GM23338 (cell line): ENCODE results near the gene RNF32. TPM values are rescaled to one million over a fixed set of nuclear protein-coding genes. Genes with fewer than 3 reads are reported as not detected.
A peak's percentile ranks its signal among the peaks of the same experiment; 100 is the strongest.
"Not testable (repeated sequence)": the region's sequence is repeated elsewhere in the genome, so short reads cannot be mapped to it uniquely, and the experiment has no call there.

Experiments used
- ATAC-seq: fragments of 200-7000 bp; cut with Tn5 transposase; 3 replicates; pipeline ENCODE4 v1.9.1; 2020
- DNase-seq: peaks from one replicate; pipeline ENCODE4 v3.0.0-alpha.2; 2015; ENCODE audit warnings: low spot score
- H2AFZ ChIP-seq: fragments of 200-600 bp; sonication (generic); 2 replicates; pipeline ENCODE4 v1.8.0; 2016; ENCODE audit warnings: antibody characterized with exemption, mild to moderate bottlenecking, moderate library complexity
- H3F3A ChIP-seq: fragments of 200-600 bp; sonication (generic); replicated peaks from 2 replicates; pipeline ENCODE4 v1.8.0; 2017; ENCODE audit warnings: antibody characterized with exemption, mixed run types, low read depth
- H3K27ac ChIP-seq: fragments of 200-600 bp; sonication (generic); 2 replicates; pipeline ENCODE4 v1.6.1; 2016; ENCODE audit warnings: low read depth
- H3K27me3 ChIP-seq: fragments of 200-600 bp; sonication (generic); 2 replicates; pipeline ENCODE4 v1.8.0; 2016; ENCODE audit warnings: mild to moderate bottlenecking, mixed run types, moderate library complexity; ENCODE audit not compliant: insufficient read depth
- H3K36me3 ChIP-seq: fragments of 200-600 bp; sonication (generic); 2 replicates; pipeline ENCODE4 v1.8.0; 2016; ENCODE audit warnings: mild to moderate bottlenecking; ENCODE audit not compliant: insufficient read depth
- H3K4me1 ChIP-seq: fragments of 200-600 bp; sonication (generic); 2 replicates; pipeline ENCODE4 v1.8.0; 2016; ENCODE audit warnings: mild to moderate bottlenecking, moderate library complexity; ENCODE audit not compliant: insufficient read depth
- H3K4me2 ChIP-seq: fragments of 200-600 bp; sonication (generic); 2 replicates; pipeline ENCODE4 v1.7.1; 2017; ENCODE audit warnings: mixed run types
- H3K4me3 ChIP-seq: fragments of 200-600 bp; sonication (generic); 2 replicates; pipeline ENCODE4 v1.6.1; 2016; ENCODE audit warnings: mixed run types
- H3K79me2 ChIP-seq: fragments of 200-600 bp; sonication (generic); replicated peaks from 2 replicates; pipeline ENCODE4 v1.8.0; 2017; ENCODE audit warnings: mild to moderate bottlenecking; ENCODE audit not compliant: insufficient read depth
- H3K9me2 ChIP-seq: fragments of 200-600 bp; sonication (generic); 2 replicates; pipeline ENCODE4 v1.8.0; 2017; ENCODE audit not compliant: insufficient read depth
- H4K20me1 ChIP-seq: fragments of 200-600 bp; sonication (generic); replicated peaks from 2 replicates; pipeline ENCODE4 v1.8.0; 2017; ENCODE audit warnings: mild to moderate bottlenecking; ENCODE audit not compliant: insufficient read depth
- H3K27ac Mint-ChIP-seq: 2 replicates; pipeline ENCODE4 v1.8.0; 2020; ENCODE audit warnings: inconsistent platforms, mild to moderate bottlenecking, moderate library complexity, mixed read lengths
- H3K27me3 Mint-ChIP-seq: 3 replicates; pipeline ENCODE4 v1.8.0; 2022; ENCODE audit warnings: low read depth, mild to moderate bottlenecking, moderate library complexity, mixed read lengths, inconsistent platforms; ENCODE audit not compliant: insufficient read depth, poor library complexity
- H3K36me3 Mint-ChIP-seq: 3 replicates; pipeline ENCODE4 v1.8.0; 2021; ENCODE audit warnings: low read depth, mild to moderate bottlenecking, inconsistent platforms, moderate library complexity, mixed read lengths
- H3K4me1 Mint-ChIP-seq: 3 replicates; pipeline ENCODE4 v1.8.0; 2020; ENCODE audit warnings: mild to moderate bottlenecking, inconsistent platforms, mixed read lengths
- H3K4me3 Mint-ChIP-seq: 3 replicates; pipeline ENCODE4 v1.8.0; 2021; ENCODE audit warnings: moderate library complexity, mild to moderate bottlenecking, inconsistent platforms, mixed read lengths
- H3K9me3 Mint-ChIP-seq: 3 replicates; pipeline ENCODE4 v1.8.0; 2020; ENCODE audit warnings: moderate library complexity, mild to moderate bottlenecking, inconsistent platforms, mixed read lengths
- NANOG ChIP-seq: IDR thresholded peaks from 2 replicates; pipeline ENCODE4 v1.6.1; 2016; ENCODE audit warnings: antibody characterized with exemption, borderline replicate concordance
- polyA plus RNA-seq: library from polyadenylated mRNA; unstranded; fragments of >200 nt; fragmentation: Nextera tagmentation; extraction: Ambion mirVana; gene quantifications from 2 replicates; pipeline ENCODE4 v1.2.1, GENCODE V29; 2016
- total RNA-seq: library from RNA; depleted of rRNA; stranded (reverse); fragments of >200 nt; shearing (Covaris generic); gene quantifications from 2 replicates; pipeline ENCODE4 v1.2.3, GENCODE V29; 2014
- TF ChIP-seq, protein P1 (sequence below): fragments of 250-450 bp; sonication (Bioruptor Pico); IDR thresholded peaks from 2 replicates; pipeline ENCODE4 v1.5.0; 2020; ENCODE audit warnings: mild to moderate bottlenecking, moderate library complexity

RNF32 gene
- total and polyA plus RNA-seq, 2 experiments from 2014 or later: 0.56 to 2.0 TPM

DNA sequence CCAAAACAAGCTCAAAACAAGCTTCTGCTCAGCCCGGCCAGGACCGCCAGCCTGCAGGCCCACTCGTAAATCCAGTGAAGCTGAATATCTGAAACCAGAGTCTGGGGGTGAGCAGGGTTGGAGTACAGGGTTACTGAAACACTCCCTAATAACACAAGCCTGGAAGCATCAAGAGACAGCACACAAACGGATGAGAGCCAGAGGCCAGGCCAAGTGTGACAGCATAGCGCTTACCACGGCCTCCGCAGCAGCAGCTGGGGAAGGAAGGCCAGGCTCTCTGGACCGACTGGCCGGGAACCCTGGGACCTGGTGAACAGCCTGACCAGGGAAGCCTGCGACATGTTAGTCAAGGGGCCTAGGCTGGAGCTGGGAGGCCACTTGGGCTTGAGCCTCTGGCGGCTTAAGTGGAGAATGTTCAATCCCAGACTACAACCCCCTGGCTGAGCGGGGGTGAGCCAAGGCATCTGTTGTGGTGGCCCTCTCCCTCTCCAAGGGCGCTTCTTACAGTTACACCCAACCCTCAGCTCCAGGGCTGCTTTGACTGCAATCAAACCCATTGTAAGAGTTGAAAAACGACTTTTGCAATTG is 21.7 kb upstream of the RNF32 start:
- peaks cover 17% of the 10 kb centered on the region for H3K4me1 ChIP-seq
- DNase-seq (no peak), ATAC-seq (peak; percentile 16)
- no peak for TF ChIP-seq NANOG
- TF ChIP-seq, protein P1, sequence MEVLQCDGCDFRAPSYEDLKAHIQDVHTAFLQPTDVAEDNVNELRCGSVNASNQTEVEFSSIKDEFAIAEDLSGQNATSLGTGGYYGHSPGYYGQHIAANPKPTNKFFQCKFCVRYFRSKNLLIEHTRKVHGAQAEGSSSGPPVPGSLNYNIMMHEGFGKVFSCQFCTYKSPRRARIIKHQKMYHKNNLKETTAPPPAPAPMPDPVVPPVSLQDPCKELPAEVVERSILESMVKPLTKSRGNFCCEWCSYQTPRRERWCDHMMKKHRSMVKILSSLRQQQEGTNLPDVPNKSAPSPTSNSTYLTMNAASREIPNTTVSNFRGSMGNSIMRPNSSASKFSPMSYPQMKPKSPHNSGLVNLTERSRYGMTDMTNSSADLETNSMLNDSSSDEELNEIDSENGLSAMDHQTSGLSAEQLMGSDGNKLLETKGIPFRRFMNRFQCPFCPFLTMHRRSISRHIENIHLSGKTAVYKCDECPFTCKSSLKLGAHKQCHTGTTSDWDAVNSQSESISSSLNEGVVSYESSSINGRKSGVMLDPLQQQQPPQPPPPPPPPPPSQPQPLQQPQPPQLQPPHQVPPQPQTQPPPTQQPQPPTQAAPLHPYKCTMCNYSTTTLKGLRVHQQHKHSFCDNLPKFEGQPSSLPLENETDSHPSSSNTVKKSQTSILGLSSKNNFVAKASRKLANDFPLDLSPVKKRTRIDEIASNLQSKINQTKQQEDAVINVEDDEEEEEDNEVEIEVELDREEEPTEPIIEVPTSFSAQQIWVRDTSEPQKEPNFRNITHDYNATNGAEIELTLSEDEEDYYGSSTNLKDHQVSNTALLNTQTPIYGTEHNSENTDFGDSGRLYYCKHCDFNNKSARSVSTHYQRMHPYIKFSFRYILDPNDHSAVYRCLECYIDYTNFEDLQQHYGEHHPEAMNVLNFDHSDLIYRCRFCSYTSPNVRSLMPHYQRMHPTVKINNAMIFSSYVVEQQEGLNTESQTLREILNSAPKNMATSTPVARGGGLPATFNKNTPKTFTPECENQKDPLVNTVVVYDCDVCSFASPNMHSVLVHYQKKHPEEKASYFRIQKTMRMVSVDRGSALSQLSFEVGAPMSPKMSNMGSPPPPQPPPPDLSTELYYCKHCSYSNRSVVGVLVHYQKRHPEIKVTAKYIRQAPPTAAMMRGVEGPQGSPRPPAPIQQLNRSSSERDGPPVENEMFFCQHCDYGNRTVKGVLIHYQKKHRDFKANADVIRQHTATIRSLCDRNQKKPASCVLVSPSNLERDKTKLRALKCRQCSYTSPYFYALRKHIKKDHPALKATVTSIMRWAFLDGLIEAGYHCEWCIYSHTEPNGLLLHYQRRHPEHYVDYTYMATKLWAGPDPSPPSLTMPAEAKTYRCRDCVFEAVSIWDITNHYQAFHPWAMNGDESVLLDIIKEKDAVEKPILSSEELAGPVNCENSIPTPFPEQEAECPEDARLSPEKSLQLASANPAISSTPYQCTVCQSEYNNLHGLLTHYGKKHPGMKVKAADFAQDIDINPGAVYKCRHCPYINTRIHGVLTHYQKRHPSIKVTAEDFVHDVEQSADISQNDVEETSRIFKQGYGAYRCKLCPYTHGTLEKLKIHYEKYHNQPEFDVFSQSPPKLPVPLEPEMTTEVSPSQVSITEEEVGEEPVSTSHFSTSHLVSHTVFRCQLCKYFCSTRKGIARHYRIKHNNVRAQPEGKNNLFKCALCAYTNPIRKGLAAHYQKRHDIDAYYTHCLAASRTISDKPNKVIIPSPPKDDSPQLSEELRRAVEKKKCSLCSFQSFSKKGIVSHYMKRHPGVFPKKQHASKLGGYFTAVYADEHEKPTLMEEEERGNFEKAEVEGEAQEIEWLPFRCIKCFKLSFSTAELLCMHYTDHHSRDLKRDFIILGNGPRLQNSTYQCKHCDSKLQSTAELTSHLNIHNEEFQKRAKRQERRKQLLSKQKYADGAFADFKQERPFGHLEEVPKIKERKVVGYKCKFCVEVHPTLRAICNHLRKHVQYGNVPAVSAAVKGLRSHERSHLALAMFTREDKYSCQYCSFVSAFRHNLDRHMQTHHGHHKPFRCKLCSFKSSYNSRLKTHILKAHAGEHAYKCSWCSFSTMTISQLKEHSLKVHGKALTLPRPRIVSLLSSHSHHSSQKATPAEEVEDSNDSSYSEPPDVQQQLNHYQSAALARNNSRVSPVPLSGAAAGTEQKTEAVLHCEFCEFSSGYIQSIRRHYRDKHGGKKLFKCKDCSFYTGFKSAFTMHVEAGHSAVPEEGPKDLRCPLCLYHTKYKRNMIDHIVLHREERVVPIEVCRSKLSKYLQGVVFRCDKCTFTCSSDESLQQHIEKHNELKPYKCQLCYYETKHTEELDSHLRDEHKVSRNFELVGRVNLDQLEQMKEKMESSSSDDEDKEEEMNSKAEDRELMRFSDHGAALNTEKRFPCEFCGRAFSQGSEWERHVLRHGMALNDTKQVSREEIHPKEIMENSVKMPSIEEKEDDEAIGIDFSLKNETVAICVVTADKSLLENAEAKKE (CRISPR knock-in tag): no peak
- Mint-ChIP-seq H3K27me3 (peaks cover 22% of the 10 kb centered on the region), H3K4me3 (no peak overlapping the region), H3K27ac (no peak overlapping the region), H3K9me3 (peaks cover 6% of the 10 kb centered on the region; the same call in 2 of the 3 replicates), H3K36me3 (peaks cover 10% of the 10 kb centered on the region; the same call in 2 of the 3 replicates), H3K4me1 (peaks cover 48% of the 10 kb centered on the region)
- no peaks in the 10 kb centered on the region for H3K79me2 ChIP-seq
- no peaks in the 10 kb centered on the region for H3K36me3 ChIP-seq
- H3K9me2 ChIP-seq: peaks cover 5% of the 10 kb centered on the region; the same call in 1 of the 2 replicates
- peak overlapping the region; percentile 63 for H3K27ac ChIP-seq
- peak overlapping the region; percentile 36; the same call in 1 of the 2 replicates for H3K4me2 ChIP-seq
- H3F3A ChIP-seq: no peaks in the 10 kb centered on the region
- no peak overlapping the region for H3K4me3 ChIP-seq
- peaks cover 30% of the 10 kb centered on the region for H3K27me3 ChIP-seq
- H2AFZ ChIP-seq: 0 out of 2 replicates have a peak overlapping the region, but pooled peaks have one; percentile 20
- H4K20me1 ChIP-seq: no peaks in the 10 kb centered on the region

DNA sequence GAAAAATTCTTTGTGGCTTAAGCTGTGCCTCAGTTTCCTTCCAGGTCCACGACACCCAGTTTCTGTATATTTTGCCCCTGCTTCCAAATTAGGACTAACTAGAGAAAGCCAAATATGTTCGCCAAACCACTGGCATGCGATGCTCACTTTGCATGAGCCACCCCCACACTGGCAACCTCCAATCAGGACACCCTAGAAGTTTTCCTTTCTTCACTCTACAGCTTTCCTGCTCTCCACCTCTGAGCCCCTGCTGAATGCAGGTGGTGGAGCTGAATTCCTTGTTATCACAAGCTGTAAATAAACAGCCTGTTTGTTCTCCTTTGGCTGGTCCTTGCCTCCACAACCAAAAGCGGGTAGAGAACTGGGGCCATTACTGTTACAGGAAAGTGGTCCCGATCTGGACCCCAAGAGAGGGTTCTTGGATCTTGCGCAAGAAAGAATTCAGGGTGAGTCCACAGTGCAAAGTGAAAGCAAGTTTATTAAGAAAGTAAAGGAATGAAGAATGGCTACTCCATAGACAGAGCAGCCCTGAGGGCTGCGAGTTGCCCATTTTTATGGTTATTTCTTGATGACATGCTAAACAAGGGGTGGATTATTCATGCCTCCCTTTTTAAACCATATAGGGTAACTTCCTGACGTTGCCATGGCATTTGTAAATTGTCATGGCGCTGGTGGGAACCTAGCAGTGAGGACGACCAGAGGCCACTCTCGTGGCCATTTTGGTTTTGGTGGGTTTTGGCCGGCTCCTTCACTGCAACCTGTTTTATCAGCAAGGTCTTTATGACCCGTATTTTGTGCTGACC is 20.9 kb upstream of the RNF32 start:
- not testable (repeated sequence) for H2AFZ ChIP-seq, H3F3A ChIP-seq, H3K9me3 Mint-ChIP-seq, H3K4me3 ChIP-seq, H3K79me2 ChIP-seq, H3K4me3 Mint-ChIP-seq, H3K36me3 ChIP-seq, H3K9me2 ChIP-seq, H4K20me1 ChIP-seq
- DNase-seq: peak; percentile 64
- peaks cover 17% of the 10 kb centered on the region for H3K4me1 ChIP-seq
- H3K4me1 Mint-ChIP-seq: peaks cover 47% of the 10 kb centered on the region
- peaks cover 10% of the 10 kb centered on the region; the same call in 2 of the 3 replicates for H3K36me3 Mint-ChIP-seq
- H3K27ac ChIP-seq: peak overlapping the region; percentile 87
- peaks cover 20% of the 10 kb centered on the region for H3K27me3 Mint-ChIP-seq
- H3K4me2 ChIP-seq: peak overlapping the region; percentile 36; the same call in 1 of the 2 replicates
- H3K27me3 ChIP-seq: peaks cover 30% of the 10 kb centered on the region
- ATAC-seq: peak; percentile 62
- H3K27ac Mint-ChIP-seq: peak overlapping the region; percentile 34; the same call in 1 of the 2 replicates
